Activated T-cell treated with anti-CD3 and anti-CD28 coated beads for 4 hours (primary cell): ENCODE results near the gene MTERF1.

Source experiments
- DNase-seq: peaks from one replicate; pipeline ENCODE4 v3.0.0-alpha.2; 2020

MTERF1 gene

GRCh38 chr7:91827169-91827568 is 53.3 kb downstream of the MTERF1 start:
- DNase-seq: no peak

- DNase-seq: no peak
Measured at GRCh38 chr7:91826377-91826776, 54.1 kb downstream of the MTERF1 start.

GRCh38 chr7:91824201-91824600 is 56.3 kb downstream of the MTERF1 start:
- no peak for DNase-seq
